ENCODE results near the gene PTPRU.

DNA sequence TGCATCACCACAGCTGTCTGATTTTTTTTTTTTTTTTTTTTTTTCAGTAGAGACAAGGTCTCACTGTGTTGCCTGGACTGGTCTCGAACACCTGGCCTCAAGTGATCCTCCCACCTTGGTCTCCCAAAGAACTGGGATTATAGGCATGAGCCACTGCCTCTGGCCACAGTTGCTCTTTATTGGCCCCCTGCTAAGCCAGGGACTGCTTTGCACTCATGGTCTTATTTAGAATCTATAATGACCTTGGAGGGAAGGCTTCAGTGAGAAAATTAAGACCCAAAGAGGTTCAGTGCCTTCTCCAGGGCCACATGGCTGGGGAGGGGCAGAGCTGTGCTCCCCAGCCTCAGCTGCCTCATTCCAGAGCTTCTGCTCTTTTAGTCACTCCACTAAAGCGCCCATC lies 84.9 kb downstream of the PTPRU start:
- TF ChIP-seq, protein P1, sequence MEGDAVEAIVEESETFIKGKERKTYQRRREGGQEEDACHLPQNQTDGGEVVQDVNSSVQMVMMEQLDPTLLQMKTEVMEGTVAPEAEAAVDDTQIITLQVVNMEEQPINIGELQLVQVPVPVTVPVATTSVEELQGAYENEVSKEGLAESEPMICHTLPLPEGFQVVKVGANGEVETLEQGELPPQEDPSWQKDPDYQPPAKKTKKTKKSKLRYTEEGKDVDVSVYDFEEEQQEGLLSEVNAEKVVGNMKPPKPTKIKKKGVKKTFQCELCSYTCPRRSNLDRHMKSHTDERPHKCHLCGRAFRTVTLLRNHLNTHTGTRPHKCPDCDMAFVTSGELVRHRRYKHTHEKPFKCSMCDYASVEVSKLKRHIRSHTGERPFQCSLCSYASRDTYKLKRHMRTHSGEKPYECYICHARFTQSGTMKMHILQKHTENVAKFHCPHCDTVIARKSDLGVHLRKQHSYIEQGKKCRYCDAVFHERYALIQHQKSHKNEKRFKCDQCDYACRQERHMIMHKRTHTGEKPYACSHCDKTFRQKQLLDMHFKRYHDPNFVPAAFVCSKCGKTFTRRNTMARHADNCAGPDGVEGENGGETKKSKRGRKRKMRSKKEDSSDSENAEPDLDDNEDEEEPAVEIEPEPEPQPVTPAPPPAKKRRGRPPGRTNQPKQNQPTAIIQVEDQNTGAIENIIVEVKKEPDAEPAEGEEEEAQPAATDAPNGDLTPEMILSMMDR (IDR thresholded peaks at IDR 0.05), result no peak
- no peak for TF ChIP-seq POLR2A (IDR thresholded peaks at IDR 0.05)

Data from esophagus squamous epithelium (tissue), 4 donors.